ENCODE data around the gene CACNA1C. TPM values are rescaled to one million over a fixed set of nuclear protein-coding genes. Genes with fewer than 3 reads are reported as not detected.

Gene CACNA1C
- total and polyA plus RNA-seq, 10 of the 15 experiments (the other 5 are each of a cell fraction or from before 2014, with no cell fraction given): under 0.01 to 0.15 (median 0.09) TPM; not detected in 5

DNA sequence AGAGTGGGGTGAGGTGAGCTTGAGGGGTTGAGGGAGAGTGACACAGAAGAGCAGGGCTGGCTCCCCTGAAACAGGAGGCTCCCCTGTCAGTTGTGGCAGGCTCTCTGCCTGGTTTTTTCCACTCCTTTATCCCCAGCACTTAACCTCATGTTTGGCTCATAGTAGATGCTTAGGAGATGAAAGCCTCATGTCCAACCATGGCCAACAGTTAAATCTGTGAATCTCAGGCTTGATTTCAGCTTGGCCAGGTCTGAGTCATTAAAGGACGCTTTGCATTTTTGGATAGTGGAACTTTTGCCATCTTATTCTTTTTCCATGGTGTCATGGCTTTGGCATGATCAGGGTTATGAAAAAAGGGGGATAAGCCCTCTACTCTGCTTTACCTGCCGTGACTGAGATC, 117.2 kb downstream of the CACNA1C start:
- Histone ChIP-seq H3K27me3 (replicated peaks in 1 of 2; ENCODE audit: control insufficient read depth in 2 of 2, insufficient read depth in 2 of 2, low read length in 1 of 2) (peaks cover 0 to 2% of the 10 kb centered on the region in 2 experiments; a peak in 2 of 4 replicates), H3K79me2 (ENCODE audit: control insufficient read depth, insufficient read depth, low read length) (no peaks in the 10 kb centered on the region), H3K36me3 (ENCODE audit: control insufficient read depth in 2 of 2, insufficient read depth in 2 of 2, low read length in 1 of 2) (no peaks in the 10 kb centered on the region), H3K4me3 (no peak overlapping the region), H3K4me1 (ENCODE audit: control insufficient read depth, insufficient read depth, low read length) (no peaks in the 10 kb centered on the region), H2AFZ (ENCODE audit: control insufficient read depth, low read depth, low read length) (no peak overlapping the region), H3K9me3 (replicated peaks; ENCODE audit: control insufficient read depth, insufficient read depth, low read length) (peaks cover 5% of the 10 kb centered on the region; the same call in 2 of the 3 replicates), H3K4me2 (ENCODE audit: control insufficient read depth, insufficient read depth) (no peak overlapping the region), H3K27ac (ENCODE audit: control insufficient read depth, insufficient read depth) (no peak overlapping the region), H3K9ac (ENCODE audit: control insufficient read depth, insufficient read depth, low read length) (no peak overlapping the region), H4K20me1 (ENCODE audit: control insufficient read depth, insufficient read depth) (no peaks in the 10 kb centered on the region)
- POLR2A ChIA-PET: no interaction called here
- intact Hi-C loops (cut with micrococcal nuclease; ENCODE audit: unreplicated experiment) (no loop called here), in situ Hi-C loops (cut with MboI) (no loop called here)
- SMC1A ChIA-PET (ENCODE audit: uncharacterized antibody, unreplicated experiment): no interaction called here
- no peak for DNase-seq (ENCODE audit: low read depth, low spot score)
- ATAC-seq: no peak
- WGBS (ENCODE audit: insufficient coverage, insufficient replicate concordance, low lambda C conversion rate, missing lambda C conversion rate): 11% methylated on average over 2 of the region's 2 CpGs
- no TSS peak for BruUV-seq (replicated peaks)
- no peak for FAIRE-seq
- CTCF ChIA-PET: no interaction called here
- no peak for TF ChIP-seq WRNIP1 (IDR thresholded peaks at IDR 0.05; ENCODE audit: borderline replicate concordance, low read depth, low read length)
- no peak for TF ChIP-seq CBX3 (IDR thresholded peaks at IDR 0.05; ENCODE audit: borderline replicate concordance, low read depth)
- TF ChIP-seq MXI1 (IDR thresholded peaks at IDR 0.05; ENCODE audit: low read depth, low read length): no peak
- RAD21 ChIA-PET (ENCODE audit: unreplicated experiment): no interaction called here

DNA sequence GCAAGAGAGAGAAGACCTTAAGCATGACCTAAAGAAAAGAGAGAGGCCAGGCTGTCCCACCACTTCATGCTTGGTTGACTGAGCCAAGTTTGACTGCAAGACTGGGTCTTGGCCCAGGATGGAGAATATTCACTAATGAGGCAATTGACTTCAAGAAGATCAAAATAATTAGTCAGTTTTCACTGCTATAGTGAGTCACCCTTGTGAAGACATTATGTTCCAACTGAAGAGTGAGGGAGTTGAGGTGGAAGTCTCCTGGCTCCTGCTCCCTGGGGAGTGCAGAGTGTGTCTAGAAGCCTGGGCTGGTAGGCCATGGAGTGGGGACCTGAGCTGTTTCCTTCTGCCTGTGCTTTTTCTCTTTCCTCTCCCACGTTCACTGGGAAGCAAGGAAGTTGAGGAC, 117.6 kb downstream of the CACNA1C start:
- BruUV-seq (replicated peaks): no TSS peak
- no peaks in the 10 kb centered on the region for H3K36me3 ChIP-seq (ENCODE audit: control insufficient read depth in 2 of 2, insufficient read depth in 2 of 2, low read length in 1 of 2)
- CTCF ChIA-PET: no interaction called here
- no peaks in the 10 kb centered on the region for H4K20me1 ChIP-seq (ENCODE audit: control insufficient read depth, insufficient read depth)
- RAD21 ChIA-PET (ENCODE audit: unreplicated experiment): no interaction called here
- no peak overlapping the region for H3K27ac ChIP-seq (ENCODE audit: control insufficient read depth, insufficient read depth)
- ATAC-seq (no peak), DNase-seq (ENCODE audit: low read depth, low spot score) (no peak), FAIRE-seq (no peak)
- no peaks in the 10 kb centered on the region for H3K4me1 ChIP-seq (ENCODE audit: control insufficient read depth, insufficient read depth, low read length)
- peaks cover 5% of the 10 kb centered on the region; the same call in 2 of the 3 replicates for H3K9me3 ChIP-seq (replicated peaks; ENCODE audit: control insufficient read depth, insufficient read depth, low read length)
- WGBS (ENCODE audit: insufficient coverage, insufficient replicate concordance, low lambda C conversion rate, missing lambda C conversion rate): 0% methylated on average over 1 of the region's 1 CpG
- SMC1A ChIA-PET (ENCODE audit: uncharacterized antibody, unreplicated experiment): no interaction called here
- intact Hi-C loops (cut with micrococcal nuclease; ENCODE audit: unreplicated experiment) (no loop called here), in situ Hi-C loops (cut with MboI) (no loop called here)
- peaks cover 0 to 2% of the 10 kb centered on the region in 2 experiments; a peak in 2 of 4 replicates for H3K27me3 ChIP-seq (replicated peaks in 1 of 2; ENCODE audit: control insufficient read depth in 2 of 2, insufficient read depth in 2 of 2, low read length in 1 of 2)
- no peaks in the 10 kb centered on the region for H3K79me2 ChIP-seq (ENCODE audit: control insufficient read depth, insufficient read depth, low read length)
- H3K4me2 ChIP-seq (ENCODE audit: control insufficient read depth, insufficient read depth): no peak overlapping the region
- H2AFZ ChIP-seq (ENCODE audit: control insufficient read depth, low read depth, low read length): no peak overlapping the region
- no peak overlapping the region for H3K4me3 ChIP-seq
- POLR2A ChIA-PET: no interaction called here
- H3K9ac ChIP-seq (ENCODE audit: control insufficient read depth, insufficient read depth, low read length): no peak overlapping the region
- TF ChIP-seq, protein P1, sequence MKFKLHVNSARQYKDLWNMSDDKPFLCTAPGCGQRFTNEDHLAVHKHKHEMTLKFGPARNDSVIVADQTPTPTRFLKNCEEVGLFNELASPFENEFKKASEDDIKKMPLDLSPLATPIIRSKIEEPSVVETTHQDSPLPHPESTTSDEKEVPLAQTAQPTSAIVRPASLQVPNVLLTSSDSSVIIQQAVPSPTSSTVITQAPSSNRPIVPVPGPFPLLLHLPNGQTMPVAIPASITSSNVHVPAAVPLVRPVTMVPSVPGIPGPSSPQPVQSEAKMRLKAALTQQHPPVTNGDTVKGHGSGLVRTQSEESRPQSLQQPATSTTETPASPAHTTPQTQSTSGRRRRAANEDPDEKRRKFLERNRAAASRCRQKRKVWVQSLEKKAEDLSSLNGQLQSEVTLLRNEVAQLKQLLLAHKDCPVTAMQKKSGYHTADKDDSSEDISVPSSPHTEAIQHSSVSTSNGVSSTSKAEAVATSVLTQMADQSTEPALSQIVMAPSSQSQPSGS (IDR thresholded peaks at IDR 0.05; ENCODE audit: low read length): no peak
- TF ChIP-seq MXI1 (IDR thresholded peaks at IDR 0.05; ENCODE audit: low read depth, low read length) (no peak), KLF5 (IDR thresholded peaks at IDR 0.05; ENCODE audit: partially characterized antibody) (no peak), RELA (IDR thresholded peaks at IDR 0.05; ENCODE audit: borderline replicate concordance, partially characterized antibody) (no peak), SIX5 (IDR thresholded peaks at IDR 0.05; ENCODE audit: low read depth, low read length, severe bottlenecking) (no peak), NFIC (IDR thresholded peaks at IDR 0.05; ENCODE audit: low read depth, low read length) (no peak), POLR2AphosphoS2 (IDR thresholded peaks at IDR 0.05; ENCODE audit: low read depth, low read length) (no peak), RAD21 (IDR thresholded peaks at IDR 0.05; ENCODE audit: insufficient read depth, low read depth, low read length) (no peak)
- TF ChIP-seq, protein P2, sequence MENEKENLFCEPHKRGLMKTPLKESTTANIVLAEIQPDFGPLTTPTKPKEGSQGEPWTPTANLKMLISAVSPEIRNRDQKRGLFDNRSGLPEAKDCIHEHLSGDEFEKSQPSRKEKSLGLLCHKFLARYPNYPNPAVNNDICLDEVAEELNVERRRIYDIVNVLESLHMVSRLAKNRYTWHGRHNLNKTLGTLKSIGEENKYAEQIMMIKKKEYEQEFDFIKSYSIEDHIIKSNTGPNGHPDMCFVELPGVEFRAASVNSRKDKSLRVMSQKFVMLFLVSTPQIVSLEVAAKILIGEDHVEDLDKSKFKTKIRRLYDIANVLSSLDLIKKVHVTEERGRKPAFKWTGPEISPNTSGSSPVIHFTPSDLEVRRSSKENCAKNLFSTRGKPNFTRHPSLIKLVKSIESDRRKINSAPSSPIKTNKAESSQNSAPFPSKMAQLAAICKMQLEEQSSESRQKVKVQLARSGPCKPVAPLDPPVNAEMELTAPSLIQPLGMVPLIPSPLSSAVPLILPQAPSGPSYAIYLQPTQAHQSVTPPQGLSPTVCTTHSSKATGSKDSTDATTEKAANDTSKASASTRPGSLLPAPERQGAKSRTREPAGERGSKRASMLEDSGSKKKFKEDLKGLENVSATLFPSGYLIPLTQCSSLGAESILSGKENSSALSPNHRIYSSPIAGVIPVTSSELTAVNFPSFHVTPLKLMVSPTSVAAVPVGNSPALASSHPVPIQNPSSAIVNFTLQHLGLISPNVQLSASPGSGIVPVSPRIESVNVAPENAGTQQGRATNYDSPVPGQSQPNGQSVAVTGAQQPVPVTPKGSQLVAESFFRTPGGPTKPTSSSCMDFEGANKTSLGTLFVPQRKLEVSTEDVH (IDR thresholded peaks at IDR 0.05; ENCODE audit: low read depth, partially characterized antibody): no peak
- TF ChIP-seq, protein P3, sequence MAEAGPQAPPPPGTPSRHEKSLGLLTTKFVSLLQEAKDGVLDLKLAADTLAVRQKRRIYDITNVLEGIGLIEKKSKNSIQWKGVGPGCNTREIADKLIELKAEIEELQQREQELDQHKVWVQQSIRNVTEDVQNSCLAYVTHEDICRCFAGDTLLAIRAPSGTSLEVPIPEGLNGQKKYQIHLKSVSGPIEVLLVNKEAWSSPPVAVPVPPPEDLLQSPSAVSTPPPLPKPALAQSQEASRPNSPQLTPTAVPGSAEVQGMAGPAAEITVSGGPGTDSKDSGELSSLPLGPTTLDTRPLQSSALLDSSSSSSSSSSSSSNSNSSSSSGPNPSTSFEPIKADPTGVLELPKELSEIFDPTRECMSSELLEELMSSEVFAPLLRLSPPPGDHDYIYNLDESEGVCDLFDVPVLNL (IDR thresholded peaks at IDR 0.05; ENCODE audit: low read depth, low read length): no peak

Data from GM12878 (cell line).